GM12878 (cell line): ENCODE results near the gene RFX7.

Experiments
- CTCF ChIP-seq, 3 experiments: IDR thresholded peaks in 2 of 3; conservative IDR thresholded peaks in 1 of 3; 2 replicates each; pipeline ENCODE4 v1.5.1; 2011; ENCODE audit warnings: low read depth in 3 of 3, low read length in 3 of 3, mild to moderate bottlenecking in 3 of 3, control low read depth in 2 of 3, moderate library complexity in 2 of 3, inconsistent platforms in 1 of 3, mixed read lengths in 1 of 3; ENCODE audit not compliant: control insufficient read depth in 2 of 3, insufficient read depth in 1 of 3; ENCODE audit errors: extremely low read depth in 1 of 3
- POLR2A ChIP-seq: IDR thresholded peaks from 2 replicates; pipeline ENCODE4 v1.6.1; 2011; ENCODE audit warnings: low read depth, mild to moderate bottlenecking, low read length
- RBBP5 ChIP-seq: fragments of 200-600 bp; sonication (generic); conservative IDR thresholded peaks from 2 replicates; pipeline ENCODE4 v1.6.1; 2016
- TF ChIP-seq, protein P1 (sequence below): IDR thresholded peaks from 2 replicates; pipeline ENCODE4 v1.6.1; 2012; ENCODE audit warnings: low read length, inconsistent platforms

DNA sequence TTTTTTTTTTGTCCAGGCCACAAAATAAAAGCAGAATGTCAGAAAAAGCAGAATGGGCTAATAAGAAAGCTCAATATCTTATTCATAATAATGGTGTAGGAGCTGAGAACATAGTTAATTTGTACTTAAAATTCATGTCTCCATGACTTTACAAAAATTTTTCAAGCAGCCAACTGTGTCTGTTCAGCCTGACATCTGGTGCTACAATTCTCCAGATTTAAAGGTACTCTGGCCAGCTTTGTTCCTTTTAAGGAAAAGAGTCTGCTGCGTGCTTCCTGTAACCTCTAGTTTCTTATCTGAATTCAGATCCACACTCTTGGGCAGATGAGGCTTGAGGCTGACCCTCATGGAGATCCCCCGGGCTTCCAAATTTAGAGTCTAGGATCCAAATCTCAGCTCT lies 8.7 kb upstream of the RFX7 start:
- TF ChIP-seq, protein P1, sequence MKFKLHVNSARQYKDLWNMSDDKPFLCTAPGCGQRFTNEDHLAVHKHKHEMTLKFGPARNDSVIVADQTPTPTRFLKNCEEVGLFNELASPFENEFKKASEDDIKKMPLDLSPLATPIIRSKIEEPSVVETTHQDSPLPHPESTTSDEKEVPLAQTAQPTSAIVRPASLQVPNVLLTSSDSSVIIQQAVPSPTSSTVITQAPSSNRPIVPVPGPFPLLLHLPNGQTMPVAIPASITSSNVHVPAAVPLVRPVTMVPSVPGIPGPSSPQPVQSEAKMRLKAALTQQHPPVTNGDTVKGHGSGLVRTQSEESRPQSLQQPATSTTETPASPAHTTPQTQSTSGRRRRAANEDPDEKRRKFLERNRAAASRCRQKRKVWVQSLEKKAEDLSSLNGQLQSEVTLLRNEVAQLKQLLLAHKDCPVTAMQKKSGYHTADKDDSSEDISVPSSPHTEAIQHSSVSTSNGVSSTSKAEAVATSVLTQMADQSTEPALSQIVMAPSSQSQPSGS = no peak
- TF ChIP-seq POLR2A (no peak), CTCF (IDR thresholded peaks at IDR 0.05 in 2 of 3, conservative IDR thresholded peaks at IDR 0.05 in 1 of 3; ENCODE audit: control insufficient read depth in 2 of 3, extremely low read depth in 1 of 3, insufficient read depth in 1 of 3, low read depth in 3 of 3, low read length in 3 of 3) (no peak), RBBP5 (no peak)
